Measurements from ENCODE around the gene VSTM5. TPM values are rescaled to one million over a fixed set of nuclear protein-coding genes. Genes with fewer than 3 reads are reported as not detected.

VSTM5 gene, protein sequence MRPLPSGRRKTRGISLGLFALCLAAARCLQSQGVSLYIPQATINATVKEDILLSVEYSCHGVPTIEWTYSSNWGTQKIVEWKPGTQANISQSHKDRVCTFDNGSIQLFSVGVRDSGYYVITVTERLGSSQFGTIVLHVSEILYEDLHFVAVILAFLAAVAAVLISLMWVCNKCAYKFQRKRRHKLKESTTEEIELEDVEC
- not detected for total RNA-seq
- polyA plus RNA-seq = not detected
- long read RNA-seq, donor 1 = 0 reads
- long read RNA-seq, donor 2, partial matches to known transcripts = 0 of 1 reads
- long read RNA-seq, donor 2, other reads (novel, unspliced or antisense) = 0 of 1 reads

DNA sequence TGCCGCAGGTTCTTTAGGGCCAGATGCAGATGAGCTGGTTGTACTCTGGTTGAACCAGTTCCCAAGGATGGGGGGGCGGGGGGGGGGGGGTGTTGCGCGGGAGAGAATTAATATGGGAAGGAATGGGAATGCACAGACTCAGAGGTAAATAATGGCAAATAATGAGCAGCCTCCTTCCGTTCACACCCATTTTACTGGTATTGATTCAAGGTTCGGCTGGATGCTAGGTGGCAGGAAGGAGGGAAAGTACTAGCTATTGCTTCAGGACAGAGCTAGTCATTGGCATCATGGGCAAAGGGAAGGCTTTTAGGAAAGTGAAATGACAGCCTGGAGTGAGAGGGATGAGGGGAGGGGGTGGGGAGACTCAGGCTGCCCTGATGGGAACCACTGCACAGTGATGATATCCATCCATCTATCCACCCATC is at the start of gene VSTM5:
TSS of gene VSTM5 (minus strand) at position 25 of the 425 bp plus-strand sequence. CDS start 116 bp downstream, outside the sequence.
- peaks cover 0 to 11% (median 8%) of the 10 kb centered on the region in 6 donors for H3K4me1 ChIP-seq
- peaks cover 0 to 31% (median 15%) of the 10 kb centered on the region in 7 donors for H3K27me3 ChIP-seq (replicated peaks in 1 of 7)
- no peak within 1 kb of the TSS for H3K27ac ChIP-seq
- TF ChIP-seq POLR2AphosphoS5 (IDR thresholded peaks at IDR 0.05) (no peak), POLR2A (IDR thresholded peaks at IDR 0.05) (no peak)
- TF ChIP-seq, protein P1, sequence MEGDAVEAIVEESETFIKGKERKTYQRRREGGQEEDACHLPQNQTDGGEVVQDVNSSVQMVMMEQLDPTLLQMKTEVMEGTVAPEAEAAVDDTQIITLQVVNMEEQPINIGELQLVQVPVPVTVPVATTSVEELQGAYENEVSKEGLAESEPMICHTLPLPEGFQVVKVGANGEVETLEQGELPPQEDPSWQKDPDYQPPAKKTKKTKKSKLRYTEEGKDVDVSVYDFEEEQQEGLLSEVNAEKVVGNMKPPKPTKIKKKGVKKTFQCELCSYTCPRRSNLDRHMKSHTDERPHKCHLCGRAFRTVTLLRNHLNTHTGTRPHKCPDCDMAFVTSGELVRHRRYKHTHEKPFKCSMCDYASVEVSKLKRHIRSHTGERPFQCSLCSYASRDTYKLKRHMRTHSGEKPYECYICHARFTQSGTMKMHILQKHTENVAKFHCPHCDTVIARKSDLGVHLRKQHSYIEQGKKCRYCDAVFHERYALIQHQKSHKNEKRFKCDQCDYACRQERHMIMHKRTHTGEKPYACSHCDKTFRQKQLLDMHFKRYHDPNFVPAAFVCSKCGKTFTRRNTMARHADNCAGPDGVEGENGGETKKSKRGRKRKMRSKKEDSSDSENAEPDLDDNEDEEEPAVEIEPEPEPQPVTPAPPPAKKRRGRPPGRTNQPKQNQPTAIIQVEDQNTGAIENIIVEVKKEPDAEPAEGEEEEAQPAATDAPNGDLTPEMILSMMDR (IDR thresholded peaks at IDR 0.05 in 8 of 11, conservative IDR thresholded peaks at IDR 0.05 in 3 of 11) = no peak
- intact Hi-C loops (cut with DNase I; ENCODE audit: low total_unique reads) = no loop called here
- H3K9me3 ChIP-seq = no peaks in the 10 kb centered on the region
- no peaks in the 10 kb centered on the region for H3K36me3 ChIP-seq
- H3K4me3 ChIP-seq = peak within 1 kb of the TSS in 6 of 8 donors; percentile 16 to 64 (median 30)
- no peak for DNase-seq
- 26 to 39% (median 35%) methylated on average over 5 to 6 of the region's 6 CpGs for WGBS, 5 donors

DNA sequence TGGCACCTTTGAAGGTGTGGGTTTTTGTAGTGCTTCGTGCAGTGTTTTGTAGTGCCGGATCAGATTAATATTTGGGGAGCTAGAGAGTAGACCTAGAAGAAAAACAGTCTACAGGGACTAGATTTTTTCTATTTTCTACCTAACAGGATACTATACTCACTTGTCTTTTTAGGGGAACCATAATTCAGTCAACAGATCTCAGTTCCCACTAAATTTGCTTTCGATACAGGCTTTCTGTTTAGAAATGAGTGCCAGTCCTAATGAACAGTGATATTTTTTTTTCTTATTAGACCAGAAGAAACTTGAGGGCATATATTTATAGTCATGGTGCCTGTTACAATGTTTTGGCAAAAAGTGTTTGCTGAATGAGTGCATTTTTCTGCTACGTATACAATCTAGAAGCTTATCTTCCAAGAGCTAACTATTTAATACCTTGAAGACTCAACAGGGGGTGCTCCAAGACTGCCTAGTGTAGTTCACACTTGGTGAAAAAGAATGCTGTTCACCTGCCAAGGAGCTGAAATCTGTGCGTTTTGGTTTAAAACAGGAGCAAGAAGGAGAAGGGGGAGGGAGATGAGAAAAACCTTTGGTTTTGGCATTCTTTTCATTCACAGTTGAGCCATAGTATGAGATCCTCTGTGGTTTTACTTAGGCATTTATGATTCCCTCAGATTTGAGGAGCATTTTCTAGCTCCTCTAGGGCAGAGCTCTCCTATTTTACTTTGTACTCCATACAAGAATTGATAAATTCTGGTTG is 44.9 kb upstream of the VSTM5 start:
- no peak for DNase-seq
- H3K36me3 ChIP-seq = no peaks in the 10 kb centered on the region
- no peak overlapping the region for H3K27ac ChIP-seq
- TF ChIP-seq, protein P1 (IDR thresholded peaks at IDR 0.05 in 8 of 11, conservative IDR thresholded peaks at IDR 0.05 in 3 of 11) = peak in 6 of 11 experiments; percentile 6 to 48 (median 41)
- no peak for TF ChIP-seq POLR2A (IDR thresholded peaks at IDR 0.05)
- H3K9me3 ChIP-seq = peaks cover 0 to 6% (median 0%) of the 10 kb centered on the region in 8 donors
- intact Hi-C loops (cut with DNase I; ENCODE audit: low total_unique reads) = loop anchor here (10.0 kb wide), 1 partner anchor 610 kb away; no protein-coding TSS in a partner anchor
- 46 to 51% (median 47%) methylated on average over 5 of the region's 5 CpGs for WGBS, 5 donors
- H3K27me3 ChIP-seq (replicated peaks in 1 of 7) = peaks cover 0 to 31% (median 3%) of the 10 kb centered on the region in 7 donors
- no peak overlapping the region for H3K4me3 ChIP-seq
- H3K4me1 ChIP-seq = no peaks in the 10 kb centered on the region

DNA sequence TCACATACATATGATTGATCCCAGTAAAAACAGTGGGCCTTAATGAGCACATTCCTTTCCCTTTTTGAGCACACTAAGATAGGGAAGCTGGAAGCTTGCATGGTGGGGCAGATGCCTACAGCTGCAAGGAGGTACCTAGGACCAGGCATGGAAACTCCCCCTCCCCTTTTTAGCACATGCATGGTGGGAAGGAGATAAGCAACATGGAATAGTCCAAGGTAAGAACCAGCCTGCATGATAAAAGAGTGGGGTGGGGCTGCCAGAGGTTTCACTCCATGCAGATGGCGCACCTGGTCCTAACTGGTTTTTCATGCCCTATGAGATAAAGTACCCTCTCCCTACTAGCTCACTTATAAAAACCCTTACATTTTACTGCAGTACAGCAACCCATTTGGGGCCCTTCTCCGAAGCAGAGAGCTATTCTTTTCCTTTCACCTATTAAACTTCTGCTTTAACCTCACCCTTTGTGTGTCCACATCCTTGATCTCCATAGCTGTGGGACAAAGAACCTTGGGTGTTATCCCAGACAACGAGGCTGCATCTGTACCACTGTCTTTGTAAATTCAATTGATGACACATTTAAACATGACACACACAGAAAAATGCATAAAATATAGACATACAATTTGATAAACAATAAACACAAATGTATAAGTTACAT is 40.1 kb upstream of the VSTM5 start:
- TF ChIP-seq POLR2AphosphoS5 (IDR thresholded peaks at IDR 0.05) (no peak), POLR2A (IDR thresholded peaks at IDR 0.05) (no peak)
- TF ChIP-seq, protein P1 (IDR thresholded peaks at IDR 0.05 in 8 of 11, conservative IDR thresholded peaks at IDR 0.05 in 3 of 11) = no peak
- Histone ChIP-seq H3K4me3 (no peak overlapping the region), H3K9me3 (peaks cover 0 to 7% (median 0%) of the 10 kb centered on the region in 8 donors), H3K27ac (no peak overlapping the region), H3K4me1 (no peaks in the 10 kb centered on the region), H3K27me3 (replicated peaks in 1 of 7) (peaks cover 0 to 23% (median 0%) of the 10 kb centered on the region in 7 donors), H3K36me3 (no peaks in the 10 kb centered on the region)
- no peak for DNase-seq
- 70 to 77% (median 75%) methylated on average over 3 of the region's 3 CpGs for WGBS, 5 donors
- intact Hi-C loops (cut with DNase I; ENCODE audit: low total_unique reads) = loop anchor here (10.0 kb wide), 1 partner anchor 614 kb away; no protein-coding TSS in a partner anchor
